ENCODE measurements around the gene CRHBP.

Gene CRHBP

DNA sequence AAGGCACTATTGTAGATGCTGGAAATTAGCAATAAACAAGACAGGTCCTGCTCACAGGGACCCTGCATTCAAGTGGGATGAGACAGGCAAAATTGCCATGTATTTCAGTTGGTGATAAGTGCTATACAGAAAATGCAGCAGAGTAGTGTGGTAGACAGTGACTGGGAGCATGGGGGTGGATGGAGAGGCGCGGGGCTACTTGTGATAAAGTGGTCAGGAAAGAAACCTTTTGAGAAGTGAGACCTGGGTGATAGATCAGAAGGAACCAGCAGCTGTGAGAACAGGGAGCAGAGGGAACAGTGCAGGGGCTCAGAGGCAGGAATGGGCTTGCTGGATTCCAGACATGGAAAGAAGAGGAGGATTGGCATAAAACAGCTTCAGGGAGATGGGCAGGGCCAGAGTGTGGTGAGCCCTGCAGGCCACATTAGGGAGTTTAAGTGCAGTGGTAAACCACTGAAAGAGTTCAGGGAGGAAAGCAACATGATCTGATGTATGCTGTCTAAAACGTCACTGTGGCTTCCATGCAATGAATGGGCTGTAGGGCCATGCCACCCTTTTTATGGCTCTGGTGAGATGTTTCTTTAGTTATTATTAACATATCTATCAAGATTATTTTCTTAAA, 7.3 kb downstream of the CRHBP start:
- Histone ChIP-seq H3K4me3 (ENCODE audit: low read depth in 1 of 2, low read length in 1 of 2) (no peak overlapping the region), H3K36me3 (no peaks in the 10 kb centered on the region), H3K27me3 (peaks cover 36% of the 10 kb centered on the region), H3K27ac (no peak overlapping the region), H3K9me3 (no peaks in the 10 kb centered on the region), H3K4me1 (ENCODE audit: control insufficient read depth in 1 of 2, insufficient read depth in 1 of 2, low read depth in 1 of 2, low read length in 1 of 2) (no peaks in the 10 kb centered on the region)
- TF ChIP-seq, protein P1, sequence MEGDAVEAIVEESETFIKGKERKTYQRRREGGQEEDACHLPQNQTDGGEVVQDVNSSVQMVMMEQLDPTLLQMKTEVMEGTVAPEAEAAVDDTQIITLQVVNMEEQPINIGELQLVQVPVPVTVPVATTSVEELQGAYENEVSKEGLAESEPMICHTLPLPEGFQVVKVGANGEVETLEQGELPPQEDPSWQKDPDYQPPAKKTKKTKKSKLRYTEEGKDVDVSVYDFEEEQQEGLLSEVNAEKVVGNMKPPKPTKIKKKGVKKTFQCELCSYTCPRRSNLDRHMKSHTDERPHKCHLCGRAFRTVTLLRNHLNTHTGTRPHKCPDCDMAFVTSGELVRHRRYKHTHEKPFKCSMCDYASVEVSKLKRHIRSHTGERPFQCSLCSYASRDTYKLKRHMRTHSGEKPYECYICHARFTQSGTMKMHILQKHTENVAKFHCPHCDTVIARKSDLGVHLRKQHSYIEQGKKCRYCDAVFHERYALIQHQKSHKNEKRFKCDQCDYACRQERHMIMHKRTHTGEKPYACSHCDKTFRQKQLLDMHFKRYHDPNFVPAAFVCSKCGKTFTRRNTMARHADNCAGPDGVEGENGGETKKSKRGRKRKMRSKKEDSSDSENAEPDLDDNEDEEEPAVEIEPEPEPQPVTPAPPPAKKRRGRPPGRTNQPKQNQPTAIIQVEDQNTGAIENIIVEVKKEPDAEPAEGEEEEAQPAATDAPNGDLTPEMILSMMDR (IDR thresholded peaks at IDR 0.05): no peak

DNA sequence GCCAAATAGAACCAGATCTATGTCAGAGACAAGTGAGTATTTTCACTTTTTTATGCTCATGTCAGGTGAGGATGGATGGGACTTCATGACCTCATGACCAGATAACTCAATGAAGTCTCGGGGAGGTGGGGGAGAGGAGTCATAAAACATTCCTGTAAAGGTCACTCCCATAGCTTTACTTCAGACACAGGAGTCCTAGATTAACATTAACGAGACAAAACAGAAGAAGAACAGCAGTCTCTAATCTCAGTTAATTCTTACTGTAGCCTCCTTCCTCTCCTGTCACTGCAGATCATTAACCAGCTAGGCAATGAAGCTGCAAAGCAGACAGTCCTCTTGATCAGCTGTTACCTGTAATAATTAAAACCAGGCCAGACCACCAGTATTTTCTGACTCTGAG, 11.2 kb downstream of the CRHBP start:
- Histone ChIP-seq H3K36me3 (no peaks in the 10 kb centered on the region), H3K27me3 (peaks cover 9% of the 10 kb centered on the region), H3K4me3 (ENCODE audit: low read depth in 1 of 2, low read length in 1 of 2) (no peak overlapping the region), H3K4me1 (ENCODE audit: control insufficient read depth in 1 of 2, insufficient read depth in 1 of 2, low read depth in 1 of 2, low read length in 1 of 2) (no peaks in the 10 kb centered on the region), H3K9me3 (no peaks in the 10 kb centered on the region), H3K27ac (no peak overlapping the region)
- TF ChIP-seq, protein P1 (IDR thresholded peaks at IDR 0.05): no peak

DNA sequence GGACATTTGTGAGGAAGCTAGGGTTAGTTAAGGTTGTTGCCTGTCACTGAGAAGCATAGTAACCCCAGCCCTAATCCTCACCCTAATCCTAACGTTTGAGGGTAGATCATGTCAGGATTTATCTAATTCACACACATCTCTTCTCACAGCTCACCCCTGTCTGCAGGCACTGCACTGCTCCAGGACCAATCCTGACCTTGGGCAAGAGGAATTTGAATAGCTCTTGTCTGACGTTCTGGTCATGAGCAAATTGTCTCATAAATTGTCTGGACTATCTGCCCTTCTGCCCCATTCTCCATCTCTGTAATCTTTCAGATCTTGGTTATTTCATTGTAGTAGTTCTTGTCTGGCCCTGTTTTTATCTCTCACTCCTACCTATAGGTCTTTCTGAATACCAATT, 18.7 kb downstream of the CRHBP start:
- H3K9me3 ChIP-seq: no peaks in the 10 kb centered on the region
- TF ChIP-seq, protein P1 (IDR thresholded peaks at IDR 0.05): no peak
- no peaks in the 10 kb centered on the region for H3K36me3 ChIP-seq
- no peak overlapping the region for H3K27ac ChIP-seq
- H3K4me3 ChIP-seq (ENCODE audit: low read depth in 1 of 2, low read length in 1 of 2): no peak overlapping the region
- H3K4me1 ChIP-seq (ENCODE audit: control insufficient read depth in 1 of 2, insufficient read depth in 1 of 2, low read depth in 1 of 2, low read length in 1 of 2): no peaks in the 10 kb centered on the region
- H3K27me3 ChIP-seq: no peaks in the 10 kb centered on the region

DNA sequence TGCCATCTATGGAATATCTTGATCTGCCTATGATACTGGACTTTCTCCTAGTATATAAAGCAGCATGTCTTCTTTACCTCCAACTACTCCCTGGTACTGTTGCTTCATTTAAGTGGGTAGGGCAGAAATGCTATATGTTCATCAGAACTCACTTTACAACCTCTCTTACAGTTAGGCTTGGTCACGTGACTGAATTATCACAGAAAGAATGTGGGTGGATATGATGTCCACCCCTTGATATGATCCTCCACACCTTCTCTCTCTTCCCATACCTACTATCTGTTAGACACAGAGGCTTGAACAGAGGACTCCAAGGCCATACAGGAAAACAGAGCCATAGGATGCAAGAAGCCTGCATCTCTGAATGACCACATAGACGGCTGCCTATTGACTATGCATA, 19.8 kb downstream of the CRHBP start:
- Histone ChIP-seq H3K9me3 (no peaks in the 10 kb centered on the region), H3K27me3 (no peaks in the 10 kb centered on the region), H3K4me1 (ENCODE audit: control insufficient read depth in 1 of 2, insufficient read depth in 1 of 2, low read depth in 1 of 2, low read length in 1 of 2) (no peaks in the 10 kb centered on the region), H3K4me3 (ENCODE audit: low read depth in 1 of 2, low read length in 1 of 2) (no peak overlapping the region), H3K27ac (no peak overlapping the region), H3K36me3 (no peaks in the 10 kb centered on the region)
- TF ChIP-seq, protein P1 (IDR thresholded peaks at IDR 0.05): no peak

DNA sequence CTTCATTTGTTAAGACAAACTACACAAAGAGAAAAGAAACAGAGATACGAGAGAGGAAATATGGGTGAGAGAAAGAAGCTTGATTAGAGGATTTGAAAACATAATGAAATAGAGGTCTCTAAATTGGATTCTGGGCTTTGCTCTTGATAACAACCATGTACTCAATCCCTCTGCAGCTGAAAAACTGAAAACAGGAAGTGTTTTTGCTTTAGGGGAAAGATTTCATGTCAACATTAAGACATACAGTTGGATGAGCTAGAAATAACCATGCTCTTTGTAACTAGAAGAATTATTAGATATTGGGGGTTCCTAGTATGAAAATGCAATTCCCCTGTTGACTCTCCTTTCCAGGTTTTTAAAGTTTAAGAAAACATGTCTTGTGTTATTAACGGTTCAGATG, 21.9 kb downstream of the CRHBP start:
- no peaks in the 10 kb centered on the region for H3K27me3 ChIP-seq
- no peaks in the 10 kb centered on the region for H3K36me3 ChIP-seq
- H3K27ac ChIP-seq: no peak overlapping the region
- H3K9me3 ChIP-seq: no peaks in the 10 kb centered on the region
- TF ChIP-seq, protein P1 (IDR thresholded peaks at IDR 0.05): no peak
- H3K4me1 ChIP-seq (ENCODE audit: control insufficient read depth in 1 of 2, insufficient read depth in 1 of 2, low read depth in 1 of 2, low read length in 1 of 2): no peaks in the 10 kb centered on the region
- H3K4me3 ChIP-seq (ENCODE audit: low read depth in 1 of 2, low read length in 1 of 2): no peak overlapping the region

DNA sequence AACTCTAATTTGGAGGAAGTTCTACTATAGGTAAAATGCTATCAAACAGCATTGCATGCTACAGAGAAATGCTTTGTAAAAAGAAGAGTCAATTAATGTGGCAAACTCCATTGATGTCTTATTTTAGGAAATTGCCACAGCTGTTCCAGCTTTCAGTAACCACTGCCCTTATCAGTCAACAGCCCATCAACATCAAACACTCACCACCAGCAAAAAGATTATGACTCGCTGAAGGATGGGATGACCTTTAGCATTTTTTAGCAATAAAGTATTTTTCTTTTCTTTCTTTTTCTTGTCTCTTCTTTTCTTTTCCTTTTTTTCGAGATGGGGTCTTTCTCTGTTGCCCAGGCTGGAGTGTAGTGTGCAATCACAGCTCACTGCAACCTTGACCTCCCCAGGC, 26.0 kb downstream of the CRHBP start:
- H3K27me3 ChIP-seq: no peaks in the 10 kb centered on the region
- H3K4me3 ChIP-seq (ENCODE audit: low read depth in 1 of 2, low read length in 1 of 2): no peak overlapping the region
- TF ChIP-seq, protein P1 (IDR thresholded peaks at IDR 0.05): no peak
- H3K27ac ChIP-seq: no peak overlapping the region
- H3K9me3 ChIP-seq: no peaks in the 10 kb centered on the region
- H3K4me1 ChIP-seq (ENCODE audit: control insufficient read depth in 1 of 2, insufficient read depth in 1 of 2, low read depth in 1 of 2, low read length in 1 of 2): no peaks in the 10 kb centered on the region
- H3K36me3 ChIP-seq: no peaks in the 10 kb centered on the region

Measured in neutrophil (primary cell).